GM21717 (cell line): ENCODE data around the gene ZCCHC10.

Experiments
- ATAC-seq: cut with Tn5 transposase; IDR thresholded peaks from one replicate; pipeline ENCODE4 v1.9.1; 2021; ENCODE audit warnings: mild to moderate bottlenecking, moderate library complexity; ENCODE audit not compliant: unreplicated experiment

The ZCCHC10 gene

GRCh38 chr5:133025804-133026663 is at the start of gene ZCCHC10:
Gene ZCCHC10 (minus strand): TSS chr5:133026549. CDS start chr5:133026537, 12 bp downstream.
- ATAC-seq = peak; percentile 95

- no peak for ATAC-seq
Measured at GRCh38 chr5:133075572-133076536, 49.5 kb upstream of the ZCCHC10 start.

GRCh38 chr5:133072021-133072420 is 45.7 kb upstream of the ZCCHC10 start:
- no peak for ATAC-seq

- no peak for ATAC-seq
Measured at GRCh38 chr5:133066045-133066444, 39.7 kb upstream of the ZCCHC10 start.

GRCh38 chr5:133065471-133065870 is 39.1 kb upstream of the ZCCHC10 start:
- ATAC-seq = no peak

GRCh38 chr5:133063965-133064364 is 37.6 kb upstream of the ZCCHC10 start:
- no peak for ATAC-seq

- ATAC-seq = no peak
Measured at GRCh38 chr5:133062276-133062675, 35.9 kb upstream of the ZCCHC10 start.

GRCh38 chr5:133059621-133060020 is 33.3 kb upstream of the ZCCHC10 start:
- no peak for ATAC-seq

- no peak for ATAC-seq
Measured at GRCh38 chr5:133056891-133057290, 30.5 kb upstream of the ZCCHC10 start.

GRCh38 chr5:133054697-133055471 is 28.5 kb upstream of the ZCCHC10 start:
- no peak for ATAC-seq

- no peak for ATAC-seq
Measured at GRCh38 chr5:133053448-133053847, 27.1 kb upstream of the ZCCHC10 start.

- peak; percentile 39 for ATAC-seq
Measured at GRCh38 chr5:133052317-133053175, 26.2 kb upstream of the ZCCHC10 start.

GRCh38 chr5:133051542-133052316 is 25.4 kb upstream of the ZCCHC10 start, which contains the start of gene HSPA4:
Gene HSPA4 (plus strand): TSS chr5:133052013. CDS start chr5:133052251, 238 bp downstream.
- ATAC-seq = peak; percentile 75

- ATAC-seq = no peak
Measured at GRCh38 chr5:133051061-133051541, 24.8 kb upstream of the ZCCHC10 start.

GRCh38 chr5:133050521-133050920 is 24.2 kb upstream of the ZCCHC10 start:
- no peak for ATAC-seq

- no peak for ATAC-seq
Measured at GRCh38 chr5:133049726-133050048, 23.3 kb upstream of the ZCCHC10 start.

- no peak for ATAC-seq
Measured at GRCh38 chr5:133048993-133049725, 22.8 kb upstream of the ZCCHC10 start.

- ATAC-seq = no peak
Measured at GRCh38 chr5:133047404-133047803, 21.1 kb upstream of the ZCCHC10 start.
